NCI-H146 treated with DMSO at 0.1 percent for 48 hours (cell line): ENCODE data around the gene ACTRT2.

ENCODE experiments used
- DNase-seq: peaks from one replicate; lab custom pipeline; 2025; ENCODE audit not compliant: unreplicated experiment; lab: John Stamatoyannopoulos, UW

ACTRT2 gene

DNA sequence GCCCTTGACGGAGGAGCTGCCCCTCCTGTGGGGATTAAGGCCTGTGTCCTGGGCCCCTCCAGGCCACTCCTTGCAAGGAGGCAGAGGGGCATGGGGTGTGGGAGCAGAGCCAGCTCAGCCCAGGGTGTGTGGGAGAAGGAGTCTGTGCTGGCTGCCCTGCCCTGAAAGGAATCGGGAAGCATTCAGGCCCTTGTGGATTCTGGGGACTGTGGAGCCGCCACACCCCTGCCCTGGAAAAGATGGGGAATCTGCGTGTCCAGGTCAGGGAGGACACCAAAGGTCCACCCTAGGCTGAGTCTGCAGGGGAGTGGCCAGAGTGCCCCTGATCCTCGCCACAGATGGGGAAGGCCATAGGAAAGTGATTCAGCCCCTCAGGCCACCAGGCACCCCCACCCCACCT lies 31.2 kb downstream of the ACTRT2 start:
- DNase-seq: no peak

DNA sequence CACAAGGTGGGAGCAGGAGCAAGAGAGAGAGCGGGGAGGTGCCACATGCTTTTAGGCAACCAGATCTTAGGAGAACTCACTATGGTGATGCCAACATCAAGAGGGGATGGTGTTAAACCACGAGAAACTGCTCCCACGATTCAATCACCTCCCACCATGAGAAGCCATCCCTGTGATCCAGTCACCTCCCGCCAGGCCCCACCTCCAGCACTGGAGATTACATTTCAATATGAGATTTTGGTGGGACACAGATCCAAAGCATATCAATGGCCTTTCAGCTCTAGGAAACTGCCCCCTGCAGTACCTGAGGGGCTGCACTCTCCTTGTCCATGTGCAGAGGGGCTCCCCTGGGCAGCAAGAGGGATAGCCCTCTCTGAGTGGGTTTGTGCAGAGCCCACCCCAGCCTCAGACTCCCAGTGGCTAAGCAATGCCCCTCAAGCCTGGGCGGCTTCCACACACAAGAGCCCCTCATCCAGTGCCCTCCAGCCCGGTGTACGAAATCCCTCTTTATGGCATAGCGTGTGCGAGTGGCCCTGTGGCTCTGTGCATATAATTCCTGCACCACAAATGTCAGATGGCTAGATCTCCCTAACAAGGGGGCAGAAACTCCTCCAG lies 32.2 kb downstream of the ACTRT2 start:
- DNase-seq: no peak

DNA sequence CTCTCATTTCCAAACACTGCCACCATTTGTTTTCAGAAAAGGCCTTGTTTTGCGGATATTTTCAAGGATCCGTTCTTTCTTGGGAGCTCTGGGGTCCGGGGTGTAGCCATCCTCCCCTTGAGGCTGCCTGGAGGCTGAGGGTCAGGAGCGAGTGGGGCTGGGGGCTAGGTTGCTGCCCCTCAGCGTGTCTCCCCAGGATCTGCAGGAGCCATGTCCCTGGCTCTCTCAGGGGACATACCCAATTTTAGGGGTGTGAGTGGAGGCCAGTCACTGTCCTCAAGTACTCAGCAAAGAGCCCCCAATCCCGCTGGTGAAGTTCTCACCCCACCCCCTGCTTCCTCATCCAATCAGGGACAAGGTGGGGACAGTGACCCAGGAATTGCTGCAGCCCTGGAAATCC lies 32.7 kb downstream of the ACTRT2 start:
- no peak for DNase-seq

DNA sequence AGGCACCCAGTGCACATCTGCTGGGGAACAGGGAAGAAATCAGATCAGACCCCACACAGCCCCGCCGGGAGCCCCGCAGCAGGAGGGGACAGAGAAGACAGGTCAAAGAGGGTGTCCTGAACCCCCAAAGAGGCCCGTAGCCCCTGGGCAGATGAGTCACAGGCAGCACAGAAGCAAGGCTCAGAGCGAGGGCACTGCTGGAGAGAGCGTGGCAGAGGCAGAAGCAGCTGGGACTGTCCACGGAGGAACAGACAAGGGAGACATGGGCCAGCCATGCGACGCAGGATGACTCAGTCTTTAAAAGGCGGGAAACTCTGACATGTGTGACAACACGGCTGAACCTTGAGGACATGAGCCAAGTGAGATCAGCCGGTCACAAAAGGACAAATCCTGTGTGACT lies 33.2 kb downstream of the ACTRT2 start:
- no peak for DNase-seq

DNA sequence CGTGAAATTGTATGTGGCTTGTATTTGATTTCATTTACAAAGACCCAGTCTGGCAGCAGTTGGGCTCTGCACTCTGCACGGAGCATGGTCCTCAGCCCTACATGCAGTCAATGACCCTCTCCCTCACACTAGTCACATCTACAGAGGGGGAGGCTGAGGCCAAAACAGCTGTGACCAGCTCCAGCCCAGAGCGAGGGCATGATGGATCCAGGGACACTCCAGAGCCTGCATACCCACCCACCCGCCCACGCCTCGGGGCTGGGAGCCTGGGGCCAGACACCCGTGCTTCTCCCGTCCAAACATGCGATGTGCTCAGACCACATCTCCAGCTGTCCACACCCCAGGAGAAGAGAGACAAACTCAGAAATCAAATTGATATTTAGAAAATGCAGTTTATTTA lies 33.8 kb downstream of the ACTRT2 start:
- no peak for DNase-seq

DNA sequence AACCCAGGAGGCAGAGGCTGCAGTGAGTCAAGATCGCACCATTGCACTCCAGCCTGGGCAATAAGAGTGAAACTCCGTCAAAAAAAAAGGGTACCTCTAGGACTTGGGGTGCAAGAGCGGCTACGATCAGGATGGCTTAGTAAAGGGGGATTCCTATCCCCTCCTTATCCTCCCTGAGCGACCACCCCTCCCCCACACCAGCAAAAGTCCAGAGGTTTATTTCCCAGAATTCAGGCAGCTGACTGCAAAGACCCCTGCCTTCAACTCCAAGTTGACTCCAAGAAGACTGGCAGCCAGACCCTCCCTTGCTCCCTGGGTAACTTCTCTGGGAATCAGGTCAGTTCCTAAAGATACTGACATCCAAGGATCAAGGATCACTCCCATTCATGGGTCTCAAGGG lies 35.4 kb downstream of the ACTRT2 start:
- DNase-seq: no peak

DNA sequence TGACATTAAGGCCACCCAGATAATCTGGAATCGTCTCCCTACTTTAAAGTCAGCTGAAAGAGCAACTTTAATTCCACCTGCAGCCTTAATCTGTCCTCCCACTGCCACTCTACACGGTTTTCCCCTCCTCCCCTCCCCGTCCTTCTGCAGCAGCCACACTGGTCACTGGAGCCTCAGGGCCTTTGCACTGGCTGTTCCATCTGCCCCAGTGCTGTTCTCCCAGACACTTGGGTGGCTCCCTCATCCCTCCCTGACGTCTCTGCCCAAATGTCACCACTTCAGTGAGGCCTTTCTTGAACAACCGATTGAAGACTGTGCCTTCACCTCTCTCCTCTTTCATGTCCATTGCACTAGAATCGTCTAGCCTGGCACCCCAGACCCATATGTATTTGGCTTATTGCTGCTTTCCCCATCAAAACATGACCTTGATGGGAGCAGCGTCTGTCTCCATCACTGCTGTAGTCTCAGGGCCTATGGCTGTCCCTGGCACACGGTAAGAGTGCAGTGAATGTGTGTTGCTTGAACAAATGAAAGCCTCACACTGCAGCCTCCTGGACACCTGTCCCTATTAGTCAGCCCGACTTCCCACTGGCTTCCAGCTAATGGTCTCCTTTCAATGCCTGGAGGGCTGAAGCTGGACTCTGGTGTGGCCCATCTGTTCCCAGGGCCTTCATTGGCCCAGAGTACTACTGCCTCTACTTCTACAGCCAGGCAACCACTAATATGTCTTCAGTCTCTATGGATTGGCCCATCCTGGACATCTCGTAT lies 37.2 kb downstream of the ACTRT2 start:
- DNase-seq: no peak

GRCh38 chr1:3060127-3060526 lies 38.9 kb downstream of the ACTRT2 start:
- no peak for DNase-seq

DNA sequence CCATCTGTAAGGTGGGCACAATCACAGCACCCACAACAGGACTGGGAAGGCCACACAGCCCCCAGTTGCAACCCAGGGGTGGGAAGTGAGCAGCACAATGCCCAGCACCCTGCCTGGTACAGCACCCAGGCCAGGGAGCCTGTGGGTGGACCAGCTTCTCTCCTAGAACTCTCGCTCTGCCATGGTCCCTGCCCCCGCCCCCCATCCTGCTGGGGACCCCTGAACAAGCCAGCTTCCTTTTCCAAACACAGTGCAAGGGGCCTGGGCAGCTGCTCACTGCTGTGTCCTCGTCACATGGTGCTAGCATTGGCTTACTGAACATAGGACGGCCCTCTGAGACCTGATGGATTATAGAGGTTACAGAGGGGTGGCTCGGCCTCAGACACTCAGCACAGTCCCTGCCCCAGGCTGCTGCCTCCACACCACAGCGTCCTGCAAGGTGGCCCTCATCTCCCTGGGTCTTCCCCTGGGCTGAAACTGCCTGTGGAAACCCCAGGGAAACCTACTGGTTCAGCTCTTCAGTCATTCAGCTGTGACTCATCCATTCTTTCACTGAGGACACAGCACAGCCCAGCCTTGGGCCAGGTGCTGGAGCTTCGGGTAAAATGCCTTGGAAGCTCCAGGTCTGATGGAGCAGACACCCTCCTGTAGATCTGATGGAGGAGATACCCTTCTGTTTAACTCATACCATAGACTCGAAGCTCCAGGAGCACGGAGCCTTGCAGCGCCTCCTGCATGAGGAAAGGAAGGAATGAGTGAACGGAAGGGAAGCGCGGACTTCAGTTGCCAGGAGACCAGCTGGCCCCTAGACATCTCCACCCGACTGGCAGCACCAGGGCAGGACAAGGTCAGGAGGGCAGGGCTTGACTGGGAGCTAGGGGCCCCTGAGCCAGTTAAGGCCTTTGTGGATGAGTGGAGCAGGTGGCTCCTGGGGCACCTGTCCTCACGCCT lies 39.6 kb downstream of the ACTRT2 start:
- DNase-seq: no peak

DNA sequence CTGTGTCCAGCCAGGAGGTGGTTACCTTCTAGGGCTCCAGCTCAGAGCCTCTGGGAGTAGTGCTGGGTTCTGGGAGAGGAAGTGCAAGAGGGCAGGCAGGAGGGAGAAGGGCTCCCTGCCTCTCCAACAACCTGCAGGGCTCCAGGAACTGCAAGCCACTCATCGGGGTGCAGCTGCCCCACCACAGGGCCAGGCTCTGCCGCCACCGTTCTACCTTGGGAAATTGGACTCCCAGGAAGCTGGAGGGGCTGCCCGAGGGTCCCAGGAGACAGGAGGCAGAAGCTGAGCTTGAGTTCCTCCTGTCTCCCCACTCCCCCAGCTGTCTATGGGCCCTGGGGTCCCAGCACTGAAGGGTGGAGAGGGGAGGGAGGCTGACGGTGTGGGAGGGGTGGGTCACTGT lies 40.3 kb downstream of the ACTRT2 start:
- DNase-seq: no peak

DNA sequence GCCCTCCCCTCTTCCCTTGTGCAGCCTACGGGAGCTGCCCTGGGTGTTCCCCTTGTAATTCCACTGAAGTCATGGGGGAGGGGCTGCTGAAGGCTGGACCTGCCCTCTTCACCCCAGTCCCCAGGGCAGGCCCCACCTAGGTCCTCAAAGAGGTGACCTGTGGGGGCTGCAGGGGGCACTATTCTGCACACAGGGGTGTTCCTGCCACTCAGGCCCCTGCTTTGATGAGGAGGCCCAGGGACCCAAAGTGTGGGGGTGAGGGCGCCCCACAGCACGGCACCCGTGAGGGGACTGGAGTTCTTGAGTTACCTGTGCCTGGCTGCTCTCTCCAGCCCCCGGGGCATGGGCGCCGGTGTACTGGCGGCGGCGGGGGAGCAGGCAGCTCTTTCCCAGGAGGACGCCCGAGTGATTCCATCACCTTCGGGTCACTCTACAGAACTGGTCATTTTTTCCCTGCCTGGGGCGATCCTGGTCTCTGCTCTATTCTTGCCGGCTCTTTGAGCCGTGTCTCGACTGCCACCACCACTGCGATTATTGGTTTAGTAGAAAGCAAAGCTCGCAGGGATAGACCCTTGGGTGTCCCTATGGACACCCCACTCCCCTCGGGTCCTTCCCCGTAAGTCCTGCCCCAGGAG lies 40.8 kb downstream of the ACTRT2 start:
- DNase-seq: no peak

DNA sequence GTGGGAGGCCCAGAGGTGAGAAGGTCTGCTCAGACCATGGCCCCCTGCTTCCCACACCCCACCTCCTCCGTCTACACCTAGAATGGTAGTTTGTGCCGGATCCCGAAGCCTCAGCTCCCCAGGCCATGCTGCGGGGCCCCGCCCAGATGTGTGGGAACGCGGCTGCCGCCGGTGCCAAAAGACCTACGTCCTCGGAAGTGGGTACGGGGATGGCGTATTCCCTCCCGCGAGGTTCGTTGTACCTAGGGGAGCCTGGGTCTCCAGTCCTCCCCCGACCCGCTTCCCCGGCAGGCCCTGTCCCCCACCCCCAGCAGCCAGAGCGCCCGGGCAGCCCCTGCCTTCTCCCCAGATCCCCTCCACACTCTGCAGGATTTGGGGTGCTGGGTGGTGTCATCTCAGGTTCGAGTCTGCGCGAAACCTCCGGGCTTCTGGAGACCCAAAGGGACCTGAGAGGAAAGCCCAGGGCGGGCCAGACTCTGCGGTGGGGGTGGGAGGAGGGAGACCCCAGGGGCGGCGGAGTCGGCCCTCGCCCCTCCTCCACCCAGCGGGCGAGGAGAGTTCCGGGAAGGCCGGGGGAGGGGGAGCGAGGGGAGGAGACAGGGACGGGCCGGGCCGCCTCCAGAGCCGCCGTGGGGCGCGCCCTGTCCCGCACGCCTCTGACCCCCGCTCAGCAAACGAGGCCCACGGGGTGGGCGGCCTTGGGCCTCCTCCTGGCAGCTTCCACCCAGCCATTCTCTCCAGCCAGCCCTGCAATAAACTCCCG lies 41.5 kb downstream of the ACTRT2 start:
- DNase-seq: no peak

- DNase-seq: no peak
These were observed 42.4 kb downstream of the ACTRT2 start for GRCh38 chr1:3063379-3064295.

DNA sequence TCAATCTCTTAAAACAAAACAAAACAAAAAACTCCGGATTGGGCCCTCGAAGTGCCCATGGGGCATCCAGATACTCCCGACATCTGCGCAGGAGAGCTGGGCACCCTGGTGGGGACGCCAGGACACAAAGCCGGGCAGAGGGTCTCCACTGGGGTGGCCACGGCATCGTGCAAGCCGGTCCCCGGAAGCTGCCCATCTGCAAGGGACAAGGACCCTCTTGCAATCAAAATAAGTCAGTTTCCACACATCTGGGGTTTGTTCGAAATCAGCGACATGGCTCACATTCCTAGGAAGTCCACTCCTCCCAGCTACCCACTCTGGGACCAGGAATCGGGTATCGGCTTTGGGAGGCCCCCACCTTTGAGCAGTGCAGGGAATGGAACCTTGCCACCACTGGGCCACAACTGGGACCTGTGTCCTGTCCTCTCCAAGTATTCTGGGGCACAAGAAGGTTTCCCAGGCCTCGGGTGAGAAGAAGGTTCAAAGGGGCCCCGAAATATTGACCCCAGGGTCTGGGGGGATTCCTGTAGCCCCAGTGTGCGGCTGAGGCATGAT lies 43.1 kb downstream of the ACTRT2 start:
- no peak for DNase-seq

DNA sequence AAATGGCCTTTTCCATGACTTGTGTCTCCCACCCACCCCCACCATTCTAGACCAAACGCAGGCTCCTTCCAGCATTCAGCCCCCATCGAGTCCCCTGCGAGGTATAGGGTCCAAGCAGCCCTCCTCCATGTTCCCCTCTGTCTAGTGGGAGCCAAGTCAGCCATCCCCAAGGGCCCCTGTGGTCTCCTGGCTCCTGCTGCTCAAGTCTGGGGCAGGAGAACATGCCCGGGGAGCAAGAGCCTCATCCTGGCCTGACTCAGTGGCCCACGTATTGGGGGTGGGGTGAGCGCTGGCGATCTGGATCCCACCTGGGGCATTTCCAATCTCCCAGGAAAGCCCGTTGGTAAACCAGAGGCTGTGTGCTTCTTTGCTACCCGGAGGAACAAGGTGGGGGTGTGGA lies 43.6 kb downstream of the ACTRT2 start:
- DNase-seq: no peak

- DNase-seq: no peak
These were observed 44.1 kb downstream of the ACTRT2 start for GRCh38 chr1:3065396-3065795.

DNA sequence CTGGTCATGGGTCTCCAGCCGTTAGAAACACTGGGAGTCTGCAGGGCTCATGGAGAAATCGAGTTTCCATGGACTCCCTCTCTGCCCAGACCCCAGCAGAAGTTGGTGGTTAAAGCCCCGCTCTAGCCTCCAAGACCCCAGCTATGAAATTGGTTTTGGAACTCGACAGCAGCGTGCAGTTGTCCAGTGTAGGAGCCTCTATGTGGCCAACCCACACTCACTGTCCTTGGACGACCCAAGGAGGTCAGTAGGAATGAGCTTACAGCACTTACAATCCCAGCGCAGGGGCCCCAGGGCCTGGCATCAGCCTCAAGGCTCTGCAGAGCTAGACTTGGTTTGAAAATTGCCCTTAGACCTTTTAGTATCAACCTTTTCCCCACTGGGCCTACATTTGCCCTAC lies 44.5 kb downstream of the ACTRT2 start:
- no peak for DNase-seq

GRCh38 chr1:3066250-3066711 lies 45.0 kb downstream of the ACTRT2 start:
- no peak for DNase-seq

GRCh38 chr1:3066826-3067225 lies 45.6 kb downstream of the ACTRT2 start:
- DNase-seq: no peak
